ENCODE results near the gene TBRG4.

The TBRG4 gene

GRCh38 chr7:45071528-45071927, 40.0 kb downstream of the TBRG4 start:
- 88% methylated on average over 3 of the region's 3 CpGs for WGBS
- H3K4ac ChIP-seq (ENCODE audit: low read depth in 1 of 2, low read length in 2 of 2), result no peak overlapping the region
- H3K23ac ChIP-seq (ENCODE audit: low read length in 2 of 2), result no peak overlapping the region

GRCh38 chr7:45070254-45070642, 41.2 kb downstream of the TBRG4 start:
- H3K9me3 ChIP-seq (ENCODE audit: control insufficient read depth, low read length), result no peaks in the 10 kb centered on the region
- no peak overlapping the region for H3K27ac ChIP-seq (ENCODE audit: low read length, poor library complexity, severe bottlenecking)
- H3K4me3 ChIP-seq (ENCODE audit: insufficient read depth in 1 of 2, low read depth in 1 of 2, low read length in 2 of 2), result no peak overlapping the region
- DNase-seq, result no peak
- no peak overlapping the region for H3K18ac ChIP-seq (ENCODE audit: low read depth in 1 of 2, low read length in 2 of 2)
- no peak overlapping the region for H3K23ac ChIP-seq (ENCODE audit: low read length in 2 of 2)
- H2BK5ac ChIP-seq (ENCODE audit: low read depth, low read length, poor library complexity, severe bottlenecking), result no peak overlapping the region
- H3K79me1 ChIP-seq (replicated peaks; ENCODE audit: low read length, poor library complexity, severe bottlenecking), result peaks cover 55% of the 10 kb centered on the region
- H2AK5ac ChIP-seq (ENCODE audit: low read length, severe bottlenecking), result no peak overlapping the region
- no peak overlapping the region for H3K4ac ChIP-seq (ENCODE audit: low read depth in 1 of 2, low read length in 2 of 2)
- no peak overlapping the region for H3K14ac ChIP-seq (ENCODE audit: low read length in 2 of 2)
- no peak overlapping the region for H2AFZ ChIP-seq (ENCODE audit: low read depth, low read length)
- H3K4me1 ChIP-seq (ENCODE audit: control insufficient read depth, insufficient read depth, low read depth, low read length), result peaks cover 10% of the 10 kb centered on the region
- H2BK15ac ChIP-seq (ENCODE audit: low read depth, poor library complexity, severe bottlenecking), result no peak overlapping the region
- no peaks in the 10 kb centered on the region for H3K27me3 ChIP-seq (ENCODE audit: control insufficient read depth in 1 of 2, insufficient read depth in 1 of 2, low read length in 2 of 2)
- H4K91ac ChIP-seq (ENCODE audit: low read length), result no peak overlapping the region
- peaks cover 74 to 91% of the 10 kb centered on the region in 2 experiments for H3K36me3 ChIP-seq (ENCODE audit: control insufficient read depth in 1 of 2, insufficient read depth in 2 of 2, low read depth in 1 of 2, low read length in 2 of 2)
- H2BK120ac ChIP-seq (ENCODE audit: low read depth, low read length), result no peak overlapping the region
- no peak overlapping the region for H3K4me2 ChIP-seq (ENCODE audit: low read length, poor library complexity, severe bottlenecking)
- no peak overlapping the region for H3K9ac ChIP-seq (ENCODE audit: low read length)
- 100% methylated on average over 1 of the region's 1 CpG for WGBS
- H2BK12ac ChIP-seq (ENCODE audit: low read length in 2 of 2), result no peak overlapping the region
- no peak overlapping the region for H4K8ac ChIP-seq (ENCODE audit: low read length)

More at GRCh38 chr7:45071528-45071927, 40.0 kb downstream of the TBRG4 start:
- no peak overlapping the region for H3K9ac ChIP-seq (ENCODE audit: low read length)
- H4K91ac ChIP-seq (ENCODE audit: low read length), result no peak overlapping the region
- no peak overlapping the region for H3K18ac ChIP-seq (ENCODE audit: low read depth in 1 of 2, low read length in 2 of 2)
- H4K8ac ChIP-seq (ENCODE audit: low read length), result no peak overlapping the region
- no peak overlapping the region for H2AK5ac ChIP-seq (ENCODE audit: low read length, severe bottlenecking)
- H3K9me3 ChIP-seq (ENCODE audit: control insufficient read depth, low read length), result no peaks in the 10 kb centered on the region
- peaks cover 10% of the 10 kb centered on the region for H3K4me1 ChIP-seq (ENCODE audit: control insufficient read depth, insufficient read depth, low read depth, low read length)
- H2BK5ac ChIP-seq (ENCODE audit: low read depth, low read length, poor library complexity, severe bottlenecking), result no peak overlapping the region
- H3K36me3 ChIP-seq (ENCODE audit: control insufficient read depth in 1 of 2, insufficient read depth in 2 of 2, low read depth in 1 of 2, low read length in 2 of 2), result peaks cover 77 to 93% of the 10 kb centered on the region in 2 experiments
- H3K14ac ChIP-seq (ENCODE audit: low read length in 2 of 2), result no peak overlapping the region
- no peak overlapping the region for H3K4me3 ChIP-seq (ENCODE audit: insufficient read depth in 1 of 2, low read depth in 1 of 2, low read length in 2 of 2)
- no peak for DNase-seq
- H2AFZ ChIP-seq (ENCODE audit: low read depth, low read length), result no peak overlapping the region
- no peaks in the 10 kb centered on the region for H3K27me3 ChIP-seq (ENCODE audit: control insufficient read depth in 1 of 2, insufficient read depth in 1 of 2, low read length in 2 of 2)
- H3K27ac ChIP-seq (ENCODE audit: low read length, poor library complexity, severe bottlenecking), result no peak overlapping the region
- H2BK120ac ChIP-seq (ENCODE audit: low read depth, low read length), result no peak overlapping the region
- no peak overlapping the region for H2BK12ac ChIP-seq (ENCODE audit: low read length in 2 of 2)
- no peak overlapping the region for H2BK15ac ChIP-seq (ENCODE audit: low read depth, poor library complexity, severe bottlenecking)
- H3K79me1 ChIP-seq (replicated peaks; ENCODE audit: low read length, poor library complexity, severe bottlenecking), result peaks cover 50% of the 10 kb centered on the region
- no peak overlapping the region for H3K4me2 ChIP-seq (ENCODE audit: low read length, poor library complexity, severe bottlenecking)

GRCh38 chr7:45069444-45070253, 41.8 kb downstream of the TBRG4 start:
- no peak overlapping the region for H2BK5ac ChIP-seq (ENCODE audit: low read depth, low read length, poor library complexity, severe bottlenecking)
- H3K9me3 ChIP-seq (ENCODE audit: control insufficient read depth, low read length), result no peaks in the 10 kb centered on the region
- H3K4me3 ChIP-seq (ENCODE audit: insufficient read depth in 1 of 2, low read depth in 1 of 2, low read length in 2 of 2), result no peak overlapping the region
- H2AK5ac ChIP-seq (ENCODE audit: low read length, severe bottlenecking), result no peak overlapping the region
- no peaks in the 10 kb centered on the region for H3K27me3 ChIP-seq (ENCODE audit: control insufficient read depth in 1 of 2, insufficient read depth in 1 of 2, low read length in 2 of 2)
- H3K4me1 ChIP-seq (ENCODE audit: control insufficient read depth, insufficient read depth, low read depth, low read length), result peaks cover 10% of the 10 kb centered on the region
- no peak overlapping the region for H3K4ac ChIP-seq (ENCODE audit: low read depth in 1 of 2, low read length in 2 of 2)
- no peak overlapping the region for H3K18ac ChIP-seq (ENCODE audit: low read depth in 1 of 2, low read length in 2 of 2)
- no peak overlapping the region for H2BK120ac ChIP-seq (ENCODE audit: low read depth, low read length)
- no peak overlapping the region for H2AFZ ChIP-seq (ENCODE audit: low read depth, low read length)
- WGBS, result 98% methylated on average over 15 of the region's 15 CpGs
- no peak overlapping the region for H3K9ac ChIP-seq (ENCODE audit: low read length)
- H3K27ac ChIP-seq (ENCODE audit: low read length, poor library complexity, severe bottlenecking), result no peak overlapping the region
- no peak overlapping the region for H4K91ac ChIP-seq (ENCODE audit: low read length)
- no peak overlapping the region for H4K8ac ChIP-seq (ENCODE audit: low read length)
- H3K23ac ChIP-seq (ENCODE audit: low read length in 2 of 2), result no peak overlapping the region
- no peak overlapping the region for H2BK12ac ChIP-seq (ENCODE audit: low read length in 2 of 2)
- H3K4me2 ChIP-seq (ENCODE audit: low read length, poor library complexity, severe bottlenecking), result no peak overlapping the region
- H2BK15ac ChIP-seq (ENCODE audit: low read depth, poor library complexity, severe bottlenecking), result no peak overlapping the region
- H3K79me1 ChIP-seq (replicated peaks; ENCODE audit: low read length, poor library complexity, severe bottlenecking), result peaks cover 59% of the 10 kb centered on the region
- DNase-seq, result no peak
- H3K14ac ChIP-seq (ENCODE audit: low read length in 2 of 2), result no peak overlapping the region
- peaks cover 74 to 91% of the 10 kb centered on the region in 2 experiments for H3K36me3 ChIP-seq (ENCODE audit: control insufficient read depth in 1 of 2, insufficient read depth in 2 of 2, low read depth in 1 of 2, low read length in 2 of 2)

GRCh38 chr7:45068236-45069023, 43.1 kb downstream of the TBRG4 start:
- no peak overlapping the region for H3K4ac ChIP-seq (ENCODE audit: low read depth in 1 of 2, low read length in 2 of 2)
- H3K14ac ChIP-seq (ENCODE audit: low read length in 2 of 2), result no peak overlapping the region
- H2BK15ac ChIP-seq (ENCODE audit: low read depth, poor library complexity, severe bottlenecking), result no peak overlapping the region
- H3K9ac ChIP-seq (ENCODE audit: low read length), result no peak overlapping the region
- H3K4me1 ChIP-seq (ENCODE audit: control insufficient read depth, insufficient read depth, low read depth, low read length), result peaks cover 7% of the 10 kb centered on the region
- no peak overlapping the region for H2BK12ac ChIP-seq (ENCODE audit: low read length in 2 of 2)
- no peaks in the 10 kb centered on the region for H3K9me3 ChIP-seq (ENCODE audit: control insufficient read depth, low read length)
- no peak overlapping the region for H2BK120ac ChIP-seq (ENCODE audit: low read depth, low read length)
- H3K23ac ChIP-seq (ENCODE audit: low read length in 2 of 2), result no peak overlapping the region
- peaks cover 66% of the 10 kb centered on the region for H3K79me1 ChIP-seq (replicated peaks; ENCODE audit: low read length, poor library complexity, severe bottlenecking)
- no peak overlapping the region for H2AK5ac ChIP-seq (ENCODE audit: low read length, severe bottlenecking)
- 97% methylated on average over 15 of the region's 15 CpGs for WGBS
- H4K91ac ChIP-seq (ENCODE audit: low read length), result no peak overlapping the region
- H2AFZ ChIP-seq (ENCODE audit: low read depth, low read length), result no peak overlapping the region
- peaks cover 72 to 91% of the 10 kb centered on the region in 2 experiments for H3K36me3 ChIP-seq (ENCODE audit: control insufficient read depth in 1 of 2, insufficient read depth in 2 of 2, low read depth in 1 of 2, low read length in 2 of 2)
- no peak overlapping the region for H3K27ac ChIP-seq (ENCODE audit: low read length, poor library complexity, severe bottlenecking)
- no peak overlapping the region for H3K4me3 ChIP-seq (ENCODE audit: insufficient read depth in 1 of 2, low read depth in 1 of 2, low read length in 2 of 2)
- no peak overlapping the region for H2BK5ac ChIP-seq (ENCODE audit: low read depth, low read length, poor library complexity, severe bottlenecking)
- H3K4me2 ChIP-seq (ENCODE audit: low read length, poor library complexity, severe bottlenecking), result no peak overlapping the region
- no peak overlapping the region for H3K18ac ChIP-seq (ENCODE audit: low read depth in 1 of 2, low read length in 2 of 2)
- no peak for DNase-seq
- H4K8ac ChIP-seq (ENCODE audit: low read length), result no peak overlapping the region
- H3K27me3 ChIP-seq (ENCODE audit: control insufficient read depth in 1 of 2, insufficient read depth in 1 of 2, low read length in 2 of 2), result no peaks in the 10 kb centered on the region
